IMR-90 (cell line): ENCODE results near the gene SNTG2. TPM values are rescaled to one million over a fixed set of nuclear protein-coding genes. Genes with fewer than 3 reads are reported as not detected.

ENCODE experiments used
- ATAC-seq: fragments of 200-7000 bp; cut with Tn5 transposase; 2 replicates; pipeline ENCODE4 v1.9.1; 2020; ENCODE audit warnings: low read depth, mild to moderate bottlenecking, moderate library complexity
- BruUV-seq: library from RNA; stranded (reverse); fragments of 400-500 nt; replicated peaks from 2 replicates; lab custom pipeline; 2021; lab: Mats Ljungman, UMichigan
- CTCF ChIA-PET: fragments of 300-600 bp; formaldehyde crosslinking; extraction: SDS; loops from one replicate; lab custom pipeline; 2021; ENCODE audit warnings: antibody characterized with exemption; lab: Yijun Ruan, JAX
- POLR2A ChIA-PET: fragments of 300-600 bp; sonication (Branson Sonifier 250); formaldehyde crosslinking; loops from one replicate; lab custom pipeline; 2022; ENCODE audit warnings: antibody characterized with exemption; ENCODE audit not compliant: unreplicated experiment; lab: Charles Lee
- DNase-seq: peaks from one replicate; pipeline ENCODE4 v3.0.0; 2013
- H2AFZ ChIP-seq: replicated peaks from 2 replicates; pipeline ENCODE3; 2013; ENCODE audit warnings: low read length, mild to moderate bottlenecking; ENCODE audit not compliant: poor library complexity
- H2AK5ac ChIP-seq: 2 replicates; pipeline ENCODE4 v1.6.1; 2013; ENCODE audit warnings: low read depth, low read length, inconsistent platforms
- H2AK9ac ChIP-seq: replicated peaks from 2 replicates; pipeline ENCODE3; 2013; ENCODE audit warnings: mild to moderate bottlenecking, low read depth, low read length, moderate library complexity; ENCODE audit not compliant: poor library complexity
- H2BK120ac ChIP-seq: 2 replicates; pipeline ENCODE4 v1.6.1; 2013; ENCODE audit warnings: low read depth, low read length, inconsistent platforms
- H2BK15ac ChIP-seq: 3 replicates; pipeline ENCODE4 v1.6.1; 2013; ENCODE audit warnings: low read depth, low read length, inconsistent platforms
- H2BK20ac ChIP-seq: 2 replicates; pipeline ENCODE4 v1.6.1; 2013; ENCODE audit warnings: low read depth, mild to moderate bottlenecking, inconsistent platforms, low read length, moderate library complexity
- H2BK5ac ChIP-seq: 2 replicates; pipeline ENCODE4 v1.6.1; 2013; ENCODE audit warnings: mild to moderate bottlenecking, low read depth, low read length, inconsistent platforms; ENCODE audit not compliant: poor library complexity, severe bottlenecking
- H3K14ac ChIP-seq: replicated peaks from 2 replicates; pipeline ENCODE4 v1.6.1; 2013; ENCODE audit warnings: low read depth, low read length, inconsistent platforms
- H3K18ac ChIP-seq: 2 replicates; pipeline ENCODE4 v1.6.1; 2013; ENCODE audit warnings: low read depth, low read length, control low read depth
- H3K23ac ChIP-seq: 2 replicates; pipeline ENCODE4 v1.6.1; 2013; ENCODE audit warnings: low read depth, low read length, inconsistent platforms
- H3K27ac ChIP-seq: 2 replicates; pipeline ENCODE4 v1.5.1; 2013; ENCODE audit warnings: mild to moderate bottlenecking, control low read depth, low read length; ENCODE audit not compliant: insufficient read depth
- H3K27me3 ChIP-seq: 2 replicates; pipeline ENCODE4 v1.6.1; 2013; ENCODE audit warnings: low read length; ENCODE audit not compliant: control insufficient read depth, insufficient read depth
- H3K36me3 ChIP-seq: 2 replicates; pipeline ENCODE4 v1.6.1; 2013; ENCODE audit warnings: low read length, mixed read lengths; ENCODE audit not compliant: control insufficient read depth, insufficient read depth
- H3K4ac ChIP-seq: 2 replicates; pipeline ENCODE4 v1.6.1; 2013; ENCODE audit warnings: low read depth, low read length, inconsistent platforms
- H3K4me1 ChIP-seq: 2 replicates; pipeline ENCODE4 v1.6.1; 2013; ENCODE audit warnings: low read length, mixed read lengths; ENCODE audit not compliant: control insufficient read depth, insufficient read depth
- H3K4me2 ChIP-seq: 2 replicates; pipeline ENCODE4 v1.6.1; 2013; ENCODE audit warnings: low read depth, mild to moderate bottlenecking, control low read depth, low read length, moderate library complexity
- H3K4me3 ChIP-seq: 2 replicates; pipeline ENCODE4 v1.5.1; 2013; ENCODE audit warnings: low read depth, mild to moderate bottlenecking, control low read depth, low read length, moderate library complexity; ENCODE audit not compliant: insufficient read depth
- H3K56ac ChIP-seq: 2 replicates; pipeline ENCODE4 v1.6.1; 2013; ENCODE audit warnings: low read length, inconsistent platforms; ENCODE audit not compliant: insufficient read depth; ENCODE audit errors: extremely low read depth
- H3K79me1 ChIP-seq, 2 experiments: 2 replicates each; pipeline ENCODE4 v1.6.1; 2013; ENCODE audit warnings: low read length in 2 of 2, inconsistent platforms in 1 of 2, low read depth in 1 of 2
- H3K9ac ChIP-seq: 2 replicates; pipeline ENCODE4 v1.6.1; 2013; ENCODE audit warnings: low read depth, low read length, control low read depth
- H3K9me1 ChIP-seq: 2 replicates; pipeline ENCODE4 v1.6.1; 2013; ENCODE audit warnings: low read length, inconsistent platforms; ENCODE audit not compliant: insufficient read depth
- H3K9me3 ChIP-seq: 2 replicates; pipeline ENCODE4 v1.6.1; 2013; ENCODE audit warnings: low read length; ENCODE audit not compliant: control insufficient read depth, insufficient read depth
- H4K20me1 ChIP-seq: 2 replicates; pipeline ENCODE4 v1.6.1; 2013; ENCODE audit warnings: low read length, inconsistent platforms; ENCODE audit not compliant: insufficient read depth
- H4K5ac ChIP-seq: 2 replicates; pipeline ENCODE4 v1.6.1; 2013; ENCODE audit warnings: mild to moderate bottlenecking, low read depth, low read length, control low read depth
- H4K8ac ChIP-seq, 2 experiments: 2 replicates each; pipeline ENCODE4 v1.6.1; 2013; ENCODE audit warnings: low read depth in 2 of 2, low read length in 2 of 2, control low read depth in 1 of 2, inconsistent platforms in 1 of 2
- H4K91ac ChIP-seq: 2 replicates; pipeline ENCODE4 v1.6.1; 2013; ENCODE audit warnings: low read depth, low read length, inconsistent platforms; ENCODE audit not compliant: insufficient read depth
- BHLHE40 ChIP-seq: fragments of 150-350 bp; IDR thresholded peaks from 2 replicates; pipeline ENCODE4 v1.6.1; 2016; ENCODE audit warnings: mild to moderate bottlenecking, low read depth, low read length
- CEBPB ChIP-seq: IDR thresholded peaks from 2 replicates; pipeline ENCODE4 v1.6.1; 2012; ENCODE audit warnings: low read depth, low read length, improper control_type of control experiment
- FOS ChIP-seq: fragments of 150-350 bp; IDR thresholded peaks from 2 replicates; pipeline ENCODE4 v1.6.1; 2016; ENCODE audit warnings: low read depth, low read length
- MAFK ChIP-seq: IDR thresholded peaks from 2 replicates; pipeline ENCODE4 v1.6.1; 2012; ENCODE audit warnings: low read depth, low read length, improper control_type of control experiment
- MAZ ChIP-seq: IDR thresholded peaks from 2 replicates; pipeline ENCODE4 v1.6.1; 2012; ENCODE audit warnings: low read depth, mild to moderate bottlenecking, low read length, improper control_type of control experiment, moderate library complexity, borderline replicate concordance
- NFE2L2 ChIP-seq: fragments of 150-350 bp; IDR thresholded peaks from 2 replicates; pipeline ENCODE4 v1.6.1; 2016; ENCODE audit warnings: low read depth, mild to moderate bottlenecking, low read length
- POLR2A ChIP-seq: IDR thresholded peaks from 2 replicates; pipeline ENCODE4 v1.6.1; 2012; ENCODE audit warnings: mild to moderate bottlenecking, low read depth, low read length
- RAD21 ChIP-seq: IDR thresholded peaks from 2 replicates; pipeline ENCODE4 v1.6.1; 2012; ENCODE audit warnings: low read length, improper control_type of control experiment
- RCOR1 ChIP-seq: IDR thresholded peaks from 2 replicates; pipeline ENCODE4 v1.6.1; 2012; ENCODE audit warnings: mild to moderate bottlenecking, low read length, improper control_type of control experiment; ENCODE audit not compliant: insufficient replicate concordance
- RFX5 ChIP-seq: IDR thresholded peaks from 2 replicates; pipeline ENCODE4 v1.8.0; 2012; ENCODE audit warnings: low read depth, mild to moderate bottlenecking, low read length, moderate library complexity
- SMC3 ChIP-seq: fragments of 150-350 bp; IDR thresholded peaks from 2 replicates; pipeline ENCODE4 v1.6.1; 2016; ENCODE audit warnings: low read depth, mild to moderate bottlenecking, antibody characterized with exemption, low read length, moderate library complexity
- USF2 ChIP-seq: fragments of 150-350 bp; IDR thresholded peaks from 2 replicates; pipeline ENCODE4 v1.6.1; 2017; ENCODE audit warnings: mild to moderate bottlenecking, antibody characterized with exemption, low read length, low read depth
- WGBS, 2 experiments: methylation state at CpG; one replicate each; pipeline versions ENCODE4 v1.1.5 to v1.1.7; 2013; ENCODE audit warnings: missing lambda C conversion rate in 2 of 2; ENCODE audit not compliant: insufficient read length in 1 of 2; ENCODE audit errors: extremely low coverage in 2 of 2; 5-methylcytosine and 5-hydroxymethylcytosine counted together
- dilution Hi-C: fragments of 300-500 bp; cut with HindIII; formaldehyde crosslinking; loops from one replicate; pipeline ENCODE4 v1.14.3; 2018; ENCODE audit warnings: low sequenced_read_pairs; ENCODE audit not compliant: unreplicated experiment
- in situ Hi-C: fragments of 300-500 bp; cut with MboI; formaldehyde crosslinking; loops from 3 replicates; pipeline ENCODE4 v1.14.3; 2019; ENCODE audit warnings: low sequenced_read_pairs, inconsistent platforms, mixed read lengths
- intact Hi-C: fragments of 100-400 bp; cut with micrococcal nuclease; formaldehyde crosslinking; loops from 2 replicates; pipeline ENCODE4 v1.10.0; 2022
- polyA plus RNA-seq, 3 experiments: library from polyadenylated mRNA; depleted of rRNA; stranded (reverse); fragments of >200 nt; gene quantifications; 2 replicates each; pipeline ENCODE4 v1.2.3, GENCODE V29; 2012; ENCODE audit warnings: low replicate concordance in 1 of 3
- total RNA-seq: library from RNA; depleted of rRNA; stranded (reverse); fragments of >200 nt; gene quantifications from 2 replicates; pipeline ENCODE4 v1.2.3, GENCODE V29; 2012
- TF ChIP-seq, protein P1 (sequence below): fragments of 150-350 bp; IDR thresholded peaks from 2 replicates; pipeline ENCODE4 v1.6.1; 2016; ENCODE audit warnings: low read depth, mild to moderate bottlenecking, low read length, moderate library complexity, borderline replicate concordance
- TF ChIP-seq, protein P2 (sequence below): conservative IDR thresholded peaks from 2 replicates; pipeline ENCODE4 v1.5.1; 2012; ENCODE audit warnings: mild to moderate bottlenecking, low read depth, low read length, improper control_type of control experiment

Gene SNTG2
- total and polyA plus RNA-seq, 2 of the 4 experiments (the other 2 are of a cell fraction): under 0.01 to 0.17 TPM

GRCh38 chr2:1370461-1370860, 419.8 kb downstream of the SNTG2 start:
- DNase-seq: no peak
- Histone ChIP-seq H3K23ac (no peak overlapping the region), H3K9ac (no peak overlapping the region), H3K56ac (no peak overlapping the region), H3K9me3 (peaks cover 25% of the 10 kb centered on the region), H2BK5ac (no peak overlapping the region), H3K4me3 (no peak overlapping the region), H3K4me1 (no peaks in the 10 kb centered on the region), H3K36me3 (no peaks in the 10 kb centered on the region), H3K14ac (no peak overlapping the region), H2AFZ (no peak overlapping the region), H4K91ac (no peak overlapping the region), H3K79me1 (no peaks in the 10 kb centered on the region), H3K4me2 (no peak overlapping the region), H3K27ac (no peak overlapping the region), H4K8ac (no peak overlapping the region), H2AK9ac (no peak overlapping the region), H2BK120ac (no peak overlapping the region), H2BK20ac (no peak overlapping the region), H3K18ac (no peak overlapping the region), H2BK15ac (no peak overlapping the region), H4K20me1 (no peaks in the 10 kb centered on the region), H4K5ac (no peak overlapping the region), H3K27me3 (no peaks in the 10 kb centered on the region), H2AK5ac (no peak overlapping the region), H3K4ac (no peak overlapping the region), H3K9me1 (no peaks in the 10 kb centered on the region)
- no peak for ATAC-seq
- in situ Hi-C loops (no loop called here), dilution Hi-C loops (no loop called here), intact Hi-C loops (no loop called here)
- ChIA-PET CTCF (no interaction called here), POLR2A (no interaction called here)
- no TSS peak for BruUV-seq
- WGBS, 2 experiments: 36% methylated on average over 3 of the region's 4 CpGs; no CpG with 5 or more reads in 1 of the 2 experiments
- TF ChIP-seq RAD21 (no peak), BHLHE40 (no peak), CEBPB (no peak), NFE2L2 (no peak), MAZ (no peak), POLR2A (no peak), FOS (no peak), MAFK (no peak), RCOR1 (no peak), USF2 (no peak), RFX5 (no peak), SMC3 (no peak)
- TF ChIP-seq, protein P1, sequence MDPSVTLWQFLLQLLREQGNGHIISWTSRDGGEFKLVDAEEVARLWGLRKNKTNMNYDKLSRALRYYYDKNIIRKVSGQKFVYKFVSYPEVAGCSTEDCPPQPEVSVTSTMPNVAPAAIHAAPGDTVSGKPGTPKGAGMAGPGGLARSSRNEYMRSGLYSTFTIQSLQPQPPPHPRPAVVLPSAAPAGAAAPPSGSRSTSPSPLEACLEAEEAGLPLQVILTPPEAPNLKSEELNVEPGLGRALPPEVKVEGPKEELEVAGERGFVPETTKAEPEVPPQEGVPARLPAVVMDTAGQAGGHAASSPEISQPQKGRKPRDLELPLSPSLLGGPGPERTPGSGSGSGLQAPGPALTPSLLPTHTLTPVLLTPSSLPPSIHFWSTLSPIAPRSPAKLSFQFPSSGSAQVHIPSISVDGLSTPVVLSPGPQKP: no peak
- TF ChIP-seq, protein P2, sequence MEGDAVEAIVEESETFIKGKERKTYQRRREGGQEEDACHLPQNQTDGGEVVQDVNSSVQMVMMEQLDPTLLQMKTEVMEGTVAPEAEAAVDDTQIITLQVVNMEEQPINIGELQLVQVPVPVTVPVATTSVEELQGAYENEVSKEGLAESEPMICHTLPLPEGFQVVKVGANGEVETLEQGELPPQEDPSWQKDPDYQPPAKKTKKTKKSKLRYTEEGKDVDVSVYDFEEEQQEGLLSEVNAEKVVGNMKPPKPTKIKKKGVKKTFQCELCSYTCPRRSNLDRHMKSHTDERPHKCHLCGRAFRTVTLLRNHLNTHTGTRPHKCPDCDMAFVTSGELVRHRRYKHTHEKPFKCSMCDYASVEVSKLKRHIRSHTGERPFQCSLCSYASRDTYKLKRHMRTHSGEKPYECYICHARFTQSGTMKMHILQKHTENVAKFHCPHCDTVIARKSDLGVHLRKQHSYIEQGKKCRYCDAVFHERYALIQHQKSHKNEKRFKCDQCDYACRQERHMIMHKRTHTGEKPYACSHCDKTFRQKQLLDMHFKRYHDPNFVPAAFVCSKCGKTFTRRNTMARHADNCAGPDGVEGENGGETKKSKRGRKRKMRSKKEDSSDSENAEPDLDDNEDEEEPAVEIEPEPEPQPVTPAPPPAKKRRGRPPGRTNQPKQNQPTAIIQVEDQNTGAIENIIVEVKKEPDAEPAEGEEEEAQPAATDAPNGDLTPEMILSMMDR: no peak
